Left ventricle myocardium inferior (tissue), 1 donor: ENCODE results near the gene CD58. TPM values are rescaled to one million over a fixed set of nuclear protein-coding genes. Genes with fewer than 3 reads are reported as not detected.
A peak's percentile ranks its signal among the peaks of the same experiment; 100 is the strongest.
"Not testable (repeated sequence)": the region's sequence is repeated elsewhere in the genome, so short reads cannot be mapped to it uniquely, and the experiment has no call there.

ENCODE experiments used
- DNase-seq: peaks from one replicate; pipeline ENCODE4 v3.0.0-alpha.2; 2020
- H3K27ac ChIP-seq: fragments of 200-600 bp; replicated peaks from 2 replicates; pipeline ENCODE4 v1.8.0; 2021
- H3K27me3 ChIP-seq: fragments of 200-600 bp; 2 replicates; pipeline ENCODE4 v1.8.0; 2021; ENCODE audit warnings: low read depth
- H3K36me3 ChIP-seq: fragments of 200-600 bp; 2 replicates; pipeline ENCODE4 v1.8.0; 2021
- H3K4me1 ChIP-seq: fragments of 200-600 bp; 2 replicates; pipeline ENCODE4 v1.8.0; 2021
- H3K4me3 ChIP-seq: fragments of 200-600 bp; 2 replicates; pipeline ENCODE4 v1.8.0; 2021; ENCODE audit warnings: mild to moderate bottlenecking, moderate library complexity
- H3K9me3 ChIP-seq: fragments of 200-600 bp; replicated peaks from 2 replicates; pipeline ENCODE4 v1.8.0; 2021
- CTCF ChIP-seq: fragments of 200-600 bp; IDR thresholded peaks from 2 replicates; pipeline ENCODE4 v1.8.0; 2021; ENCODE audit warnings: antibody characterized with exemption, mild to moderate bottlenecking, borderline replicate concordance
- intact Hi-C: fragments of 100-400 bp; cut with micrococcal nuclease; formaldehyde crosslinking; loops from one replicate; pipeline ENCODE4 v1.11.0; 2022
- total RNA-seq: library from RNA; stranded (reverse); fragmentation: NEBNext Ultra II Directional; extraction: Animal tissue kit (Norgen Biotek cat#: 25700); gene quantifications from one replicate; pipeline ENCODE4 v1.2.1, GENCODE V29; 2021
- donor health status: DM: no; HTN: yes; CAD: no; lungs with severe emphysema.

The CD58 gene
- total RNA-seq, 1 donor from 2014 or later: 32.2 TPM

- Histone ChIP-seq H3K27ac (no peak overlapping the region), H3K4me3 (no peak overlapping the region), H3K4me1 (no peaks in the 10 kb centered on the region), H3K9me3 (no peaks in the 10 kb centered on the region), H3K27me3 (no peaks in the 10 kb centered on the region), H3K36me3 (no peaks in the 10 kb centered on the region)
- intact Hi-C loops: no loop called here
- DNase-seq: no peak
- no peak for TF ChIP-seq CTCF
Observed at GRCh38 chr1:116605315-116605714, 34.5 kb upstream of the CD58 start.

- intact Hi-C loops, DNase-seq, H3K27ac ChIP-seq, H3K9me3 ChIP-seq, H3K36me3 ChIP-seq, H3K4me1 ChIP-seq, H3K4me3 ChIP-seq, H3K27me3 ChIP-seq: not testable (repeated sequence)
Observed at GRCh38 chr1:116604408-116604807, 33.6 kb upstream of the CD58 start.

GRCh38 chr1:116603646-116604045 is 32.8 kb upstream of the CD58 start:
- H3K4me3 ChIP-seq, H3K4me1 ChIP-seq, DNase-seq, intact Hi-C loops, H3K9me3 ChIP-seq, H3K27ac ChIP-seq, H3K27me3 ChIP-seq, H3K36me3 ChIP-seq: not testable (repeated sequence)

GRCh38 chr1:116599369-116599768 is 28.5 kb upstream of the CD58 start:
- H3K9me3 ChIP-seq, H3K27me3 ChIP-seq, H3K4me3 ChIP-seq, intact Hi-C loops, H3K4me1 ChIP-seq, H3K36me3 ChIP-seq, DNase-seq, H3K27ac ChIP-seq: not testable (repeated sequence)

- H3K4me1 ChIP-seq, H3K36me3 ChIP-seq, DNase-seq, H3K27me3 ChIP-seq, H3K9me3 ChIP-seq, intact Hi-C loops, H3K27ac ChIP-seq, H3K4me3 ChIP-seq: not testable (repeated sequence)
Observed at GRCh38 chr1:116598420-116599036, 27.7 kb upstream of the CD58 start.

GRCh38 chr1:116597388-116597787 is 26.6 kb upstream of the CD58 start:
- H3K36me3 ChIP-seq, intact Hi-C loops, H3K4me3 ChIP-seq: not testable (repeated sequence)

GRCh38 chr1:116596742-116597307 is 26.0 kb upstream of the CD58 start:
- H3K9me3 ChIP-seq, H3K27ac ChIP-seq, H3K27me3 ChIP-seq, DNase-seq, H3K36me3 ChIP-seq, intact Hi-C loops, H3K4me3 ChIP-seq: not testable (repeated sequence)
- H3K4me1 ChIP-seq: peaks cover 15% of the 10 kb centered on the region

More at GRCh38 chr1:116597388-116597787, 26.6 kb upstream of the CD58 start:
- not testable (repeated sequence) for H3K27ac ChIP-seq, H3K9me3 ChIP-seq, DNase-seq, H3K27me3 ChIP-seq
- peaks cover 13% of the 10 kb centered on the region for H3K4me1 ChIP-seq

GRCh38 chr1:116595946-116596741 is 25.3 kb upstream of the CD58 start:
- intact Hi-C loops, DNase-seq: not testable (repeated sequence)

More at GRCh38 chr1:116595946-116596741, 25.3 kb upstream of the CD58 start:
- not testable (repeated sequence) for H3K9me3 ChIP-seq, H3K36me3 ChIP-seq, H3K27ac ChIP-seq, H3K27me3 ChIP-seq
- peak overlapping the region; percentile 21 for H3K4me3 ChIP-seq
- peak; percentile 69 for TF ChIP-seq CTCF
- H3K4me1 ChIP-seq: peaks cover 15% of the 10 kb centered on the region
